Epithelial cell of umbilical artery (primary cell): ENCODE results near the gene UTP14A. TPM values are rescaled to one million over a fixed set of nuclear protein-coding genes. Genes with fewer than 3 reads are reported as not detected.

Experiments
- total RNA-seq: library from RNA; depleted of rRNA; stranded (reverse); fragments of >200 nt; gene quantifications from 2 replicates; pipeline ENCODE4 v1.2.3, GENCODE V29; 2014

Gene UTP14A, protein sequence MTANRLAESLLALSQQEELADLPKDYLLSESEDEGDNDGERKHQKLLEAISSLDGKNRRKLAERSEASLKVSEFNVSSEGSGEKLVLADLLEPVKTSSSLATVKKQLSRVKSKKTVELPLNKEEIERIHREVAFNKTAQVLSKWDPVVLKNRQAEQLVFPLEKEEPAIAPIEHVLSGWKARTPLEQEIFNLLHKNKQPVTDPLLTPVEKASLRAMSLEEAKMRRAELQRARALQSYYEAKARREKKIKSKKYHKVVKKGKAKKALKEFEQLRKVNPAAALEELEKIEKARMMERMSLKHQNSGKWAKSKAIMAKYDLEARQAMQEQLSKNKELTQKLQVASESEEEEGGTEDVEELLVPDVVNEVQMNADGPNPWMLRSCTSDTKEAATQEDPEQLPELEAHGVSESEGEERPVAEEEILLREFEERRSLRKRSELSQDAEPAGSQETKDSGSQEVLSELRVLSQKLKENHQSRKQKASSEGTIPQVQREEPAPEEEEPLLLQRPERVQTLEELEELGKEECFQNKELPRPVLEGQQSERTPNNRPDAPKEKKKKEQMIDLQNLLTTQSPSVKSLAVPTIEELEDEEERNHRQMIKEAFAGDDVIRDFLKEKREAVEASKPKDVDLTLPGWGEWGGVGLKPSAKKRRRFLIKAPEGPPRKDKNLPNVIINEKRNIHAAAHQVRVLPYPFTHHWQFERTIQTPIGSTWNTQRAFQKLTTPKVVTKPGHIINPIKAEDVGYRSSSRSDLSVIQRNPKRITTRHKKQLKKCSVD
- 22.1 and 25.2 TPM in 2 replicates for total RNA-seq

DNA sequence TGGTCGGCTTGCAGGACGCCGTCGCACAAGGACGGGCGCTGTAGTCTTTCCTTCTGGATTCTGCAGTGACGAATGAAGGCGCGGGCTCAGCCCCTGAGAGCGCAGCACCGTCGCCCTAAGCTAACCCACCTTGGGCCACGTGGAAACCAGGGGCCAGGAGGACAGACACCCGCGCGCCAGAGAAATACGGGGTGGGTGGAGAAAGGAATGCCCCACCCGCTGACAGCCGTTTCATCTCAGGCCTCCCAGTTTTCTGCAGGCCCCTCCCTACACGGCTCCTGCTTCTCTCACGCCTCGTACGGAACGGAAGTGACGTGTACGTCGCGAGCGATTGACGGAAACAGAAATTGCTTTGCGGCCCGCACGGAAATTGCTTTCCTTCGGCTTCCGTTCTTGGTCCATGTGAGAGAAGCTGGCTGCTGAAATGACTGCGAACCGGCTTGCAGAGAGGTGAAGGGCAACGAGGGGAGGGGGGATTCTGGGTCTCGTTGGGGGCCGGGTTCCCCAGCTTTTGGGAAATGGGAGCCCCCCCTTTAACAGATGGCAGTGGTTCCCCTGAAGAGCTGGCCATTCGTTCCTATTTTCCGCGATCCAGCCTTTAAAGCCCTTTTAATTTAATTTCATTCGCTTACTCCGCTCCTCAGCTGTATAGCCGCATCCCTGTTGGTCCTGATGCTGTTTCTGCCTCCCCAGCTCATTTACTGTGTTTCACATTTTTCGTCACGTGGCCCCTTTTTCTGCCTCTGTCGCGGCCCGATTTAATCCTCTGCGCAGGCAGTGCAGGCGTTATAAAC is at the start of gene UTP14A:
UTP14A (plus strand) TSS at position 378 of the 794 bp plus-strand sequence; CDS start at position 425, 47 bp downstream.

Other genes starting within 250 kb of the UTP14A start
- not detected in 2 replicates for gene XPNPEP2, start 167.2 kb upstream of the UTP14A start, total RNA-seq
- gene SASH3, start 126.2 kb upstream of the UTP14A start, total RNA-seq: not detected in 2 replicates
- gene ZDHHC9, start 62.3 kb upstream of the UTP14A start, total RNA-seq: 10.7 and 12.6 TPM in 2 replicates
- 0.97 and 1.5 TPM in 2 replicates for gene BCORL1, start 76.5 kb downstream of the UTP14A start, total RNA-seq
- 9.4 and 9.7 TPM in 2 replicates for gene ELF4, start 204.3 kb downstream of the UTP14A start, total RNA-seq